HepG2 (cell line): ENCODE data around the gene LAG3. TPM values are rescaled to one million over a fixed set of nuclear protein-coding genes. Genes with fewer than 3 reads are reported as not detected.
A peak's percentile ranks its signal among the peaks of the same experiment; 100 is the strongest.

Source experiments
- EP300 ChIP-seq, 3 experiments: sonication (generic) in 1 of 3; formaldehyde crosslinking in 1 of 3; IDR thresholded peaks; 2 replicates each; pipeline versions ENCODE4 v1.5.1 to v1.6.1; 2011 to 2020; ENCODE audit warnings: low read depth in 2 of 3, low read length in 2 of 3, borderline replicate concordance in 1 of 3, improper control_type of control experiment in 1 of 3, mild to moderate bottlenecking in 1 of 3, missing genetic modification reagents in 1 of 3, moderate library complexity in 1 of 3
- ETV5 ChIP-seq: IDR thresholded peaks from 2 replicates; pipeline ENCODE4 v1.6.1; 2018; ENCODE audit warnings: missing biosample characterization, missing genetic modification reagents, inconsistent platforms, borderline replicate concordance
- IRF2 ChIP-seq: IDR thresholded peaks from 2 replicates; pipeline ENCODE4 v1.6.1; 2018; ENCODE audit warnings: missing genetic modification reagents, missing compliant biosample characterization
- MAF1 ChIP-seq: sonication (generic); formaldehyde crosslinking; IDR thresholded peaks from 2 replicates; pipeline ENCODE4 v1.5.0; 2020; ENCODE audit warnings: missing genetic modification reagents, borderline replicate concordance
- MED1 ChIP-seq: sonication (generic); formaldehyde crosslinking; IDR thresholded peaks from 2 replicates; pipeline ENCODE4 v1.4.0; 2020; ENCODE audit warnings: missing genetic modification reagents
- MNT ChIP-seq: fragments of 450-650 bp; IDR thresholded peaks from 2 replicates; pipeline ENCODE4 v1.6.1; 2016
- NBN ChIP-seq: fragments of 450-650 bp; conservative IDR thresholded peaks from 2 replicates; pipeline ENCODE4 v1.6.1; 2017
- PCBP1 ChIP-seq: fragments of 200-400 bp; formaldehyde crosslinking; IDR thresholded peaks from 2 replicates; pipeline ENCODE4 v1.6.1; 2017; ENCODE audit warnings: mild to moderate bottlenecking, low read depth, low read length, borderline replicate concordance
- SMC3 ChIP-seq: IDR thresholded peaks from 2 replicates; pipeline ENCODE4 v1.6.1; 2011; ENCODE audit warnings: low read length, improper control_type of control experiment
- TRIM24 ChIP-seq: sonication (generic); formaldehyde crosslinking; IDR thresholded peaks from 2 replicates; pipeline ENCODE4 v1.8.0; 2022; ENCODE audit warnings: mild to moderate bottlenecking, missing genetic modification reagents
- YY1 ChIP-seq: IDR thresholded peaks from 2 replicates; pipeline ENCODE4 v1.6.1; 2011; ENCODE audit warnings: low read length, low read depth, moderate library complexity, mild to moderate bottlenecking; ENCODE audit not compliant: insufficient read depth, insufficient replicate concordance
- ZBTB42 ChIP-seq: sonication (generic); formaldehyde crosslinking; IDR thresholded peaks from 2 replicates; pipeline ENCODE4 v1.5.0; 2020; ENCODE audit warnings: mild to moderate bottlenecking, missing genetic modification reagents
- ZHX1 ChIP-seq: sonication (generic); formaldehyde crosslinking; IDR thresholded peaks from 2 replicates; pipeline ENCODE4 v1.8.1; 2022; ENCODE audit warnings: low read depth, mild to moderate bottlenecking, missing genetic modification reagents
- ZNF282 ChIP-seq: fragments of 450-650 bp; IDR thresholded peaks from 2 replicates; pipeline ENCODE4 v1.6.1; 2018; ENCODE audit not compliant: partially characterized antibody
- ZNF451 ChIP-seq: sonication (generic); formaldehyde crosslinking; IDR thresholded peaks from 2 replicates; pipeline ENCODE4 v1.5.0; 2020; ENCODE audit warnings: mild to moderate bottlenecking, missing genetic modification reagents
- ZNF567 ChIP-seq: sonication (generic); formaldehyde crosslinking; IDR thresholded peaks from 2 replicates; pipeline ENCODE4 v1.8.1; 2023; ENCODE audit warnings: mild to moderate bottlenecking, missing genetic modification reagents, borderline replicate concordance
- polyA plus RNA-seq, 8 experiments: library from polyadenylated mRNA; depleted of rRNA in 3 of 8; stranded (reverse) in 7 of 8; unstranded in 1 of 8; fragments of >200 nt; fragmentation: Illumina TruSeq in 4 of 8; extraction: Trizol in 4 of 8; gene quantifications; 2 replicates each; pipeline versions ENCODE4 v1.2.1 to v1.2.3, GENCODE V29; 2011 to 2016; ENCODE audit warnings: low read depth in 4 of 8, missing spikeins in 1 of 8, mixed read lengths in 1 of 8; ENCODE audit not compliant: insufficient read depth in 1 of 8
- total RNA-seq, 5 experiments: library from RNA; depleted of rRNA; stranded (reverse); fragments of >200 nt; fragmentation: Illumina TruSeq; extraction: Trizol; gene quantifications; 2 replicates each; pipeline ENCODE4 v1.2.3, GENCODE V29; 2016; ENCODE audit warnings: low read depth in 1 of 5
- TF ChIP-seq, protein P1 (sequence below): sonication (generic); formaldehyde crosslinking; IDR thresholded peaks from 2 replicates; pipeline ENCODE4 v1.5.1; 2020; ENCODE audit warnings: mild to moderate bottlenecking, missing genetic modification reagents, borderline replicate concordance
- TF ChIP-seq, protein P2 (sequence below): IDR thresholded peaks from 2 replicates; pipeline ENCODE4 v1.6.1; 2016; ENCODE audit warnings: low read depth, borderline replicate concordance

Gene LAG3
- total and polyA plus RNA-seq, 2 of the 13 experiments (the other 11 are each of a cell fraction or from before 2014, with no cell fraction given), result 0.11 to 0.26 TPM

DNA sequence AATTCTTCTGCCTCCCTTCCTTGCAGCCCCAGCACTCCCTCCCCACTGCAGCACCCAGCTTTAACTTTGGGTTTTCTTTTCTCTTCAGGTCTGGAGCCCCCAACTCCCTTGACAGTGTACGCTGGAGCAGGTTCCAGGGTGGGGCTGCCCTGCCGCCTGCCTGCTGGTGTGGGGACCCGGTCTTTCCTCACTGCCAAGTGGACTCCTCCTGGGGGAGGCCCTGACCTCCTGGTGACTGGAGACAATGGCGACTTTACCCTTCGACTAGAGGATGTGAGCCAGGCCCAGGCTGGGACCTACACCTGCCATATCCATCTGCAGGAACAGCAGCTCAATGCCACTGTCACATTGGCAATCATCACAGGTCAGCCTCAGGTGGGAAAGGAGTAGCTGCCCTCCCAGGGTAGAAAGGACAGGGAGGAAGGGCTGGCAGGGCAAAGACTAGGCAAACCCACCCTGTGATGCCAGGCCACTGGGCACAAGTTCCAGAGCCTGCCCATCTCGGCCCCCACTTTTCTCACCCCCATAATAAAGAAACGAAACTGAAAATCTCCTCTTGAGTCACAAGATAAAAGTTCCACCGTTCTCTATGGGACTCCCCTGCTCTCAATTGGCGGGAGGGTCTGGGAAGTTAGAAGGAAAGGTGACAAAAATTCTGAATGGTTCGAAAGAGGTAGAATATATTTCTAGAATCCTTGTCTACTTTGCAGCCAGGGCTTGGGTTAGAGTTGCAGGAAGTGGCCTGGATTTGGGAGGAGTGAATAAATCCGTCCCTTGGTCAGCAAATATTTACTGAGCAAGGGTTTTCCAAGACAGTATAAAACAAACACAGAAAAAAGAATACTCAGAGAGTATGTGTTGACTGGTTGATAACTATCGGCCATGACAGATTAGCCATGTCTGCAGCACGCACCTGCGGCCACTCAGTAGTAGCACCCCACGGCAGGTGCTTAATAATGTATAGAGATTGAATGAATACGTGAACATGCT is 3.2 kb downstream of the LAG3 start (continued):
- TF ChIP-seq IRF2 (CRISPR knock-in tag) (peak; percentile 72; the same call in 1 of the 2 replicates), YY1 (no peak), ETV5 (CRISPR knock-in tag) (peak; percentile 92; the same call in 1 of the 2 replicates), TRIM24 (CRISPR knock-in tag) (no peak), PCBP1 (no peak), ZHX1 (CRISPR knock-in tag) (no peak), SMC3 (no peak), ZBTB42 (CRISPR knock-in tag) (no peak), MNT (no peak), MED1 (CRISPR knock-in tag) (peak; percentile 88), ZNF282 (no peak), MAF1 (CRISPR knock-in tag) (no peak), ZNF451 (CRISPR knock-in tag) (no peak), ZNF567 (CRISPR knock-in tag) (no peak), NBN (no peak), EP300 (IDR thresholded peaks at IDR 0.05; ENCODE audit: low read depth in 2 of 2, low read length in 2 of 2) (peak in 1 of 2 experiments; percentile 88; a peak in 2 of 4 replicates), EP300 (CRISPR knock-in tag; IDR thresholded peaks at IDR 0.05; ENCODE audit: borderline replicate concordance) (peak; percentile 16; the same call in 1 of the 2 replicates)
- TF ChIP-seq, protein P1, sequence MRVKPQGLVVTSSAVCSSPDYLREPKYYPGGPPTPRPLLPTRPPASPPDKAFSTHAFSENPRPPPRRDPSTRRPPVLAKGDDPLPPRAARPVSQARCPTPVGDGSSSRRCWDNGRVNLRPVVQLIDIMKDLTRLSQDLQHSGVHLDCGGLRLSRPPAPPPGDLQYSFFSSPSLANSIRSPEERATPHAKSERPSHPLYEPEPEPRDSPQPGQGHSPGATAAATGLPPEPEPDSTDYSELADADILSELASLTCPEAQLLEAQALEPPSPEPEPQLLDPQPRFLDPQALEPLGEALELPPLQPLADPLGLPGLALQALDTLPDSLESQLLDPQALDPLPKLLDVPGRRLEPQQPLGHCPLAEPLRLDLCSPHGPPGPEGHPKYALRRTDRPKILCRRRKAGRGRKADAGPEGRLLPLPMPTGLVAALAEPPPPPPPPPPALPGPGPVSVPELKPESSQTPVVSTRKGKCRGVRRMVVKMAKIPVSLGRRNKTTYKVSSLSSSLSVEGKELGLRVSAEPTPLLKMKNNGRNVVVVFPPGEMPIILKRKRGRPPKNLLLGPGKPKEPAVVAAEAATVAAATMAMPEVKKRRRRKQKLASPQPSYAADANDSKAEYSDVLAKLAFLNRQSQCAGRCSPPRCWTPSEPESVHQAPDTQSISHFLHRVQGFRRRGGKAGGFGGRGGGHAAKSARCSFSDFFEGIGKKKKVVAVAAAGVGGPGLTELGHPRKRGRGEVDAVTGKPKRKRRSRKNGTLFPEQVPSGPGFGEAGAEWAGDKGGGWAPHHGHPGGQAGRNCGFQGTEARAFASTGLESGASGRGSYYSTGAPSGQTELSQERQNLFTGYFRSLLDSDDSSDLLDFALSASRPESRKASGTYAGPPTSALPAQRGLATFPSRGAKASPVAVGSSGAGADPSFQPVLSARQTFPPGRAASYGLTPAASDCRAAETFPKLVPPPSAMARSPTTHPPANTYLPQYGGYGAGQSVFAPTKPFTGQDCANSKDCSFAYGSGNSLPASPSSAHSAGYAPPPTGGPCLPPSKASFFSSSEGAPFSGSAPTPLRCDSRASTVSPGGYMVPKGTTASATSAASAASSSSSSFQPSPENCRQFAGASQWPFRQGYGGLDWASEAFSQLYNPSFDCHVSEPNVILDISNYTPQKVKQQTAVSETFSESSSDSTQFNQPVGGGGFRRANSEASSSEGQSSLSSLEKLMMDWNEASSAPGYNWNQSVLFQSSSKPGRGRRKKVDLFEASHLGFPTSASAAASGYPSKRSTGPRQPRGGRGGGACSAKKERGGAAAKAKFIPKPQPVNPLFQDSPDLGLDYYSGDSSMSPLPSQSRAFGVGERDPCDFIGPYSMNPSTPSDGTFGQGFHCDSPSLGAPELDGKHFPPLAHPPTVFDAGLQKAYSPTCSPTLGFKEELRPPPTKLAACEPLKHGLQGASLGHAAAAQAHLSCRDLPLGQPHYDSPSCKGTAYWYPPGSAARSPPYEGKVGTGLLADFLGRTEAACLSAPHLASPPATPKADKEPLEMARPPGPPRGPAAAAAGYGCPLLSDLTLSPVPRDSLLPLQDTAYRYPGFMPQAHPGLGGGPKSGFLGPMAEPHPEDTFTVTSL (CRISPR knock-in tag), result peak; percentile 87; the same call in 1 of the 2 replicates
- TF ChIP-seq, protein P2, sequence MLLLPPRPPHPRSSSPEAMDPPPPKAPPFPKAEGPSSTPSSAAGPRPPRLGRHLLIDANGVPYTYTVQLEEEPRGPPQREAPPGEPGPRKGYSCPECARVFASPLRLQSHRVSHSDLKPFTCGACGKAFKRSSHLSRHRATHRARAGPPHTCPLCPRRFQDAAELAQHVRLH (CRISPR knock-in tag), result no peak
